Measurements from ENCODE around the gene CCDC106. TPM values are rescaled to one million over a fixed set of nuclear protein-coding genes. Genes with fewer than 3 reads are reported as not detected.

CCDC106 gene
- total RNA-seq, 1 donor: 1.9 TPM

DNA sequence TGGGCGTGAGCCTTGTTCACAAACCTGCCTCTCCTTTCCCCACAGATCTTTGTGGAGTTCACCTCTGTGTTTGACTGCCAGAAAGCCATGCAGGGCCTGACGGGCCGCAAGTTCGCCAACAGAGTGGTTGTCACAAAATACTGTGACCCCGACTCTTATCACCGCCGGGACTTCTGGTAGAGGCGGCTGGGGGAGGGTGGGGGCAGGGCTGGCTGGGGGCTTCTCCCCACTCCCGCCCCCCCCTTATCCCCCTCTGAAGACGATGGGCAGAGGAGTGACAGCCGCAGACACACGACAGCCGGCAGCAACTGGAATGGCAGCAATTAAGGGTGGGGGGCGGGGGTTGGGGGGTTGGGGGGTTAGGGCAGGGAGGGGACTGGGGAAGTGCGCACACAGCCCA is 25.9 kb downstream of the CCDC106 start:
- Histone ChIP-seq H3K9me3 (ENCODE audit: low read depth, low read length) (no peaks in the 10 kb centered on the region), H3K4me3 (ENCODE audit: low read length) (no peak overlapping the region), H3K4me1 (ENCODE audit: insufficient read depth, low read length) (peaks cover 41% of the 10 kb centered on the region), H3K27me3 (ENCODE audit: insufficient read depth, low read length) (no peaks in the 10 kb centered on the region)

DNA sequence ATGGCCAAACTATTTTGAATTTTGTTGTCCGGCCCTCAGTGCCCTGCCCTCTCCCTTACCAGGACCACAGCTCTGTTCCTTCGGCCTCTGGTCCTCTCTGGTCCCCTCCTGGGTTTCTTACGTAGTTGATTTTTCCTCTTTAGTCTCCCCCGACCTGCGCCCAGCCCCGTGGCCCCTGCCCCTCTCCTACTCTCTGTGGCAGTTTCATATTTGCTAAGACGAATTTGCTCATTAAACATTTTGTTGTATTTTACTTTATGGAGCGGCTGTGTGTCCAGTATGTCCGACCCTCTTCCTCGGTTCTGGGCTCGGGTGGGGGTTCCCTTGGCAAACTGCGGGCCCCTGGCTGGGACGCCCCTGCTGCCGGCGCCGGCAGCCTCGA is 26.4 kb downstream of the CCDC106 start:
- Histone ChIP-seq H3K27me3 (ENCODE audit: insufficient read depth, low read length) (no peaks in the 10 kb centered on the region), H3K4me3 (ENCODE audit: low read length) (peak overlapping the region; percentile 92), H3K9me3 (ENCODE audit: low read depth, low read length) (no peaks in the 10 kb centered on the region), H3K4me1 (ENCODE audit: insufficient read depth, low read length) (peaks cover 47% of the 10 kb centered on the region)

DNA sequence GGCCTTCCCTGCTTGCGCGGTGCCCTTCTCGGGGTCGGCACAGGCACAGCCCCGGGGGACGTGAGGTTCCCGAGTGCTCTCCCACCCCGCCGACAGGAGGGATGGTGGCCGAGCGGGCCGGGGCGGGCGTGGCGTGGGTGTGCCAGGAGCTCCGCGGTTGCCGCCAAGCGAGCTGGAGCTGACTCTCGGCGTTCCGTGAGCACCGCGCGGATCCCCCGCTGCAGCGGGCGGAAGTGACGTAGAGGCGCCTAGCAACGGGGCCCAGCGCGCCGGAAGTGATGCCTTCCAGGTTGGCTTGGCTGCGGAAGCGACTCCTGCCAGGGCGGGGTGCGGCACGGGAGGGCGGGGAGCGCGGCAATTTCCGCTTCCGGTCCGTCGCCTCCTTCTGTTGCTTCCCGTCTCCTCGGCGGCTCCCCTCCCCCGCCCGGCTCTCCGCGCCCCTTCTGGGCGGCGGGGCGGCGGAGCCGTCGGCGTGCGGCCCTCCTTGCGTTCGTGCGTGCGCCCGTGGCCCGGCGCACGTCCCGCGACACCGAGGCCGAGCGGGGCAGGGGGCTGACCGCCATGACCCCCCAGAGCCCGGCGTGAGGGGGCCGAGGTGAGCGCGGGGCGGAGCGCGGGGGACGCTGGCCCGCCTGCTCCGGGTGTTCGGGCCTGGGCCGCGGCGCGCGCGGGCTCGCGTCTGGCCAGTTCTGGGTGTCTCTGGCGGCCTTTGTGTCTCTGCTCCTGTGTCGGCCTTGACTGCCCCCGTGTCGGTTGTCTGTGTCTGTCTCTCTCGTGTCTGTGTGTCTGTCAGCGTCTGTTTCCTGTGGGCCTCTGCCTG is 27.0 kb downstream of the CCDC106 start, which contains the start of gene EPN1:
TSS of gene EPN1 (plus strand) at position 386 of the 820 bp plus-strand sequence. CDS start 3,402 bp downstream, outside the sequence.
- no peaks in the 10 kb centered on the region for H3K9me3 ChIP-seq (ENCODE audit: low read depth, low read length)
- no peaks in the 10 kb centered on the region for H3K27me3 ChIP-seq (ENCODE audit: insufficient read depth, low read length)
- peaks cover 53% of the 10 kb centered on the region for H3K4me1 ChIP-seq (ENCODE audit: insufficient read depth, low read length)
- peak within 1 kb of the TSS; percentile 92 for H3K4me3 ChIP-seq (ENCODE audit: low read length)

DNA sequence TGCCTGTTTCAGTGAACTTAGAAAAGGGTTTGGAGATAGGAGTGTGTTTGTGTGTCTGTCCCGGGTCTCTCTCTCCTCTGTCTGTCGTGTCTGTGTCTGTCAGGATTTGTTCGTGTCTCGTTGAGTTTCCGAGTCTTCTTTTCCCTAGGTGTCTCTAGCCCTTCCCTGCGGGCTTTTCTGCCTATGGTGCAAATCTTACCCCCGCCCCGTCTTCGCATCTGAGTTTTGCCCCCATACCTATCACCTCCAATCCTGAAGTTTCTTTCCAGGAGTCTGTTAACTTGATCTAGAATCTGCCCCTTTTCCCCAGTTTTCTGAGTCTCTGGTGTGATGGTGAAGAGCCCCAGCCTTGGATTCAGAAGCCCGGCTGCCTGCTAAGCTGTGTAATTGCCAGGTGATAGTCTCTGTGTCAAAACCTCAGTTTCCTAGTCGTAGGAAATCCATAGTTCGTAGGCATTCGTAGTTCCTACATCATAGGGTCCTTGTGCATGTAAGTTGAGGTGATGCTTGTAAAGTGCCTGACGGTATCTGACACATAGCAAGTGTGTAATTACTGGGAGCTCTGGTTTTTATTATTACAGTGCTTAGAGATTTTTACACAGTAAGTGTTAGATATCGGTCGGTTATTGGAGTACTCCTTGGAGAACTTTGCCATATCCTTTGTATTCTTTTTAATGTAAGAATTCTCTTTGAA is 27.8 kb downstream of the CCDC106 start:
- Histone ChIP-seq H3K27me3 (ENCODE audit: insufficient read depth, low read length) (no peaks in the 10 kb centered on the region), H3K4me1 (ENCODE audit: insufficient read depth, low read length) (peaks cover 58% of the 10 kb centered on the region)

DNA sequence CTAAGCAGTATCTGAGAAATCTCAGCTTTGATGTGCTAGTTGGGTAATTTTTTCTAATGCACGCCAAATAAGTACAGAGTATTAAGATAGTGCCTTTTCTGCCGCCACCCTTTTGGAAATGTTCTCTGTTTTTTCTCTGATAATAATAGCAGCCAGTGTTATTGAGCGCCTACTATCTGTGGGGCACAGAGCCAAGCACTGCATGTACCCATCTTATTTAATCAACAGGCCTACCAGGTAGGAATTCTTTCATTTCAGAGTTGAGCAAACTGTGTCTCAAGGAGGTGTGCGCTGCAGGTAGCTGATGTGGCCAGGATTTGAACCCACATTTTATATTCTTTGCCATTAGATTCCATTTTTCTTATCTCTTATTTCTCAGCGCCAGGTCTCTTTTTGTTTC is 28.4 kb downstream of the CCDC106 start:
- Histone ChIP-seq H3K27me3 (ENCODE audit: insufficient read depth, low read length) (no peaks in the 10 kb centered on the region), H3K4me1 (ENCODE audit: insufficient read depth, low read length) (peaks cover 58% of the 10 kb centered on the region), H3K9me3 (ENCODE audit: low read depth, low read length) (no peaks in the 10 kb centered on the region), H3K4me3 (ENCODE audit: low read length) (no peak overlapping the region)

More for the DNA sequence above, 27.8 kb downstream of the CCDC106 start:
- Histone ChIP-seq H3K4me3 (ENCODE audit: low read length) (peak overlapping the region; percentile 92), H3K9me3 (ENCODE audit: low read depth, low read length) (no peaks in the 10 kb centered on the region)

DNA sequence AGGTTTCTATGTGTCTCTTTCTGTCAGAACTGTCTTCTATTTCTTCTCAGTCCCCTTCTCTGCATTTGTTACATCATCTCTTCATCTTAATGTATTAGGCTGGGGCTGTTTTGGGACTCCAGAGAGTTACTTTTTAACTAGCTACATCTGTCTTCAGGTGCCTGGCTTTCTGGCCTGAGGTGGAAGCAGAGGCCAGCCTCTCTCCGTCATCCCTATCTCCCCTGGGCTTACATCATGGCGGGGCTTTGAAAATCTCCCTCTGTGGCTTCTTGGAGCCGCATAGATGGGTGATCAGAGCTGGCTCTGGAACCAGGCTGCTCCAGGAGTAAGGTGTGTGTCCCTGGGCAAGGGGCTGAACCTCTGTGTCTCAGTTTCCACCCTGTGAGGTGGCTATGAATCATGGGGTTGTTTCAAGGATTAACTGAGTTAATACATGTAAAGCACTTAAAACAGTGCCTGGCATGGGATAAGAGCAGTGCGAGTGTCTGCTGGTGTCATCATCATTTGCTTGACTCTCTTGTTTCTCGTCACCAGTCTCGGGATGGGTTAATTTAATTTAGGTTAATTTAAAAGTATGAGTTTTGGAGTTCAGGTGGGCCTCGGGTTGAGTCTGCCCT is 29.0 kb downstream of the CCDC106 start:
- H3K27me3 ChIP-seq (ENCODE audit: insufficient read depth, low read length): no peaks in the 10 kb centered on the region
- no peaks in the 10 kb centered on the region for H3K9me3 ChIP-seq (ENCODE audit: low read depth, low read length)
- no peak overlapping the region for H3K4me3 ChIP-seq (ENCODE audit: low read length)
- H3K4me1 ChIP-seq (ENCODE audit: insufficient read depth, low read length): peaks cover 58% of the 10 kb centered on the region

DNA sequence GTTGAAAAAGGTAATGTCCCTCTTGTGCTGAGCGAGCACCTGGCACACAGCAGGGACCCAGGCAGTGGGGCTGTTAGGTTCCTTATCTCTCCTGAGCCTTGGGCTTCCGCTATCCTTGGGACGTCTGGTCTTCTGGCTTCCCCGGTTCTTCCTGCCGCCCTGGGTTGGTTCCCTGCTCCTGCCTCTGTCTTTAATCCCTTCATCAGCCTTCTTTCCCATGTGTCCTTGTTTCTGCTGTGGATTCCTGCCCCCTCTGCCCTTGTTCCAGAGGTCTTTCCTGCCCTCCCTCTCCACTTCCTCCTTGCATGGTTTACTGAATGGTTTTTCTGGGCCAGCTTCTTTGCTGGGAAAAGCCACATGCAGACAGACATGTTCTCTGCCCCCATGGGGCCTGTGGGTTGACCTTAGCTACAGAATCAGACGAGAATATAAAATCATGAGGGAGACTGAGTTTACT is 29.6 kb downstream of the CCDC106 start:
- Histone ChIP-seq H3K27me3 (ENCODE audit: insufficient read depth, low read length) (no peaks in the 10 kb centered on the region), H3K4me1 (ENCODE audit: insufficient read depth, low read length) (peaks cover 58% of the 10 kb centered on the region), H3K4me3 (ENCODE audit: low read length) (no peak overlapping the region), H3K9me3 (ENCODE audit: low read depth, low read length) (no peaks in the 10 kb centered on the region)

DNA sequence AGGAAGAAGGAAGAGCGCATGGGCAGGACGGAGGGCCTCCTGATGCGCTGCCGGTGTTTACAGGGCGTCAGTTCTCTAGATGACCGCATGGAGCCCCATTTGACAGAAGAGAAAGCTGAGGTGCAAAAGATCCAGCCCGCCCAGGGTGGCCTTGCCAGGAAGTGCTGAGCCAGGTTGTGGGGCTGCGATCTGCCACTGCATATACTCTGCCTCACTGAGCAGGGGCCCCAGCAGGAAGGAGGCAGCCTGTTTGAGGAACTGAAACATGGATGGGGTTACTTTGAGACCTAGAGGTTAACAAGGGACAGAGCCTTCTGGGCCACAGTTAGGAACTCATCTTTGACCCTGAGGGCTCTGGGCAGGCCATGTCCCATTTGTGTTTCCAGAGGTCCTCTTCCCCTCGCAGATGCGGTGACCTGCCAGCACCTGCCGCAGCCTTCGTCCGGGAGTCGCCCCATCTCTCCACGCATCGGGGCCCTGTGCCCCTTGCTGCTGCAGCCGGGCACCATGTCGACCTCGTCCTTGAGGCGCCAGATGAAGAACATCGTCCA is 30.2 kb downstream of the CCDC106 start:
- Histone ChIP-seq H3K4me3 (ENCODE audit: low read length) (no peak overlapping the region), H3K9me3 (ENCODE audit: low read depth, low read length) (no peaks in the 10 kb centered on the region), H3K27me3 (ENCODE audit: insufficient read depth, low read length) (no peaks in the 10 kb centered on the region), H3K4me1 (ENCODE audit: insufficient read depth, low read length) (peaks cover 58% of the 10 kb centered on the region)

DNA sequence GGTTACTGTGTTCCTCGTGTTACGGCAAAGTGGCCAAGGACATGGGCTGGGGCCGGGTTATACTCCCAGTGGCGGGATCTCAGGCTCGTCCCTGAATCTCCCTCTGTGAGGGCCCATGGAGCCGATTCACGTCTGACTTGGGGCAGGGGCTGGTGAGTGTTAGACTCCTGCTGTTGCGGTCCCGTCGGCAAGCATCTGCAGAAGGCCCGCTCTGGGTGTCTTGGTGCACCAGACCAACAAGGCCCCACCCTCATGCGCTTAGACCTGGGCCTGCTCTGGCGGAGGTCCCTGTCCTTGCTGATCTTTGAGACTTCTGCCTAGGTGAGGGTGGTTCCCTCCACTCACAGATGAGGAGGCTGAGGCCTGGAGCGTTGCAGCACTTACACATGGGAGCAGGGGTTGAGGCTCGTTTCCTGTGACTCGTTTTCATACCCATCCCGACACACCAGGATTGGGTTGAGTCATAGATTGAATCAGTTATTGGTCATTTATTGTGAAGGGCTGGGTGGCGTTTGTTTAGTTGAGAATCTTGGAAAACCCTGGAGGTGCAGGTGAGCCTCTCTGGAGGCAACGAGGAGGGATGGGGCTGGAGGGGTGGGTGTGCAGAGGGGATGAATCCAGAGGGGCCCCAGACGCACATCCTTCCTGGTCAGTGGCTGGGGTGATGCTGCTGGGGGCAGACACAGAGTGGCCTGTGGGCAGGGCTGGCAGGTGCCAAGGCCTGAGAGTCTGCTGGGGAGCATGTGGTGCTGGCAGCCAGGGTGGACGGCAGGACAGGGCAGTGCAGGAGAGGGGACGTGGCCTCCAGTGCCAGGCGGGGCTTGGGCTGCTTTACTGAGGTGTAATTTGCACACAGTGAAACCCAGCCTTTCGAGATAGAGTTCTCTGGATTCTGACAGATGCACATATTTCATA is 31.6 kb downstream of the CCDC106 start:
- no peak overlapping the region for H3K4me3 ChIP-seq (ENCODE audit: low read length)
- no peaks in the 10 kb centered on the region for H3K9me3 ChIP-seq (ENCODE audit: low read depth, low read length)
- H3K4me1 ChIP-seq (ENCODE audit: insufficient read depth, low read length): peaks cover 53% of the 10 kb centered on the region
- H3K27me3 ChIP-seq (ENCODE audit: insufficient read depth, low read length): no peaks in the 10 kb centered on the region

DNA sequence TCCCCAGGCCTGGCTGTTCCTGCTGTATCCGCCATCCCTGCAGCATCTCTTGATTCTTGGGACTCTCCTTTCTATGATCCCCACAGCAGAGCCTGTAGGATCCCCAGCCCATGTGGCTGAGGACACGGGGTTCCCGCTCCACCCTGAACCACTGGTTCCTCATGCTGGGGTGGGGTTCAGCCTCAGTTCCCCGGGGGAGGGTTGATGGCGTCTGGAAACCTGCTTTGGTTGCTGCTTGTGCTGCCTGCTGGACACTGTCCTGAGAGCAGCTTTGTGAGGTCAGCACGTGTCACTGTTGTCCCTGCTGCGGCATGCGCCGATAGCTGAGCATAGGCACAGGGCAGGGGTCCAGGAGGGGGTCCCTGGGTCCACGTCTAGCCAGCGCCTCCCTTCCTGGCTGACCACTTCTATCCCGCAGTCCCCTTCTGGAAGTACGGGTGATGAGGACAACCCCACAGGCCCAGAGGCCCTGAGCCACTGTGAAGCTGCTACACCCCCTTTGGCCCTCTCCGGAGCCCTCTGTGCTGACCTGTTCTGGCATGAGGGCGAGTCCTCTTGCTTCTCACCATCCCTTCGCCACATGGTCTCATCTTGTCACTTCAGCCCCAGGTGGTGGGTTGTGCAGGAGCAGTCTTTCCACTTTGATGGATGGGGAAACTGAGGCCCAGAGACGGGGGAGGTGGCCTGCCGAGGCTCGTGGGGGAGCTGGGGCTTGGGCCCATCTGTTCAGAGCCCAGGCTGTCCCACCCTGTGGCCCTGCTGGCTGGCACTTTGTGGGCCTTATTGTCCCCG is 32.5 kb downstream of the CCDC106 start:
- Histone ChIP-seq H3K9me3 (ENCODE audit: low read depth, low read length) (no peaks in the 10 kb centered on the region), H3K4me3 (ENCODE audit: low read length) (no peak overlapping the region), H3K27me3 (ENCODE audit: insufficient read depth, low read length) (no peaks in the 10 kb centered on the region), H3K4me1 (ENCODE audit: insufficient read depth, low read length) (peaks cover 50% of the 10 kb centered on the region)

DNA sequence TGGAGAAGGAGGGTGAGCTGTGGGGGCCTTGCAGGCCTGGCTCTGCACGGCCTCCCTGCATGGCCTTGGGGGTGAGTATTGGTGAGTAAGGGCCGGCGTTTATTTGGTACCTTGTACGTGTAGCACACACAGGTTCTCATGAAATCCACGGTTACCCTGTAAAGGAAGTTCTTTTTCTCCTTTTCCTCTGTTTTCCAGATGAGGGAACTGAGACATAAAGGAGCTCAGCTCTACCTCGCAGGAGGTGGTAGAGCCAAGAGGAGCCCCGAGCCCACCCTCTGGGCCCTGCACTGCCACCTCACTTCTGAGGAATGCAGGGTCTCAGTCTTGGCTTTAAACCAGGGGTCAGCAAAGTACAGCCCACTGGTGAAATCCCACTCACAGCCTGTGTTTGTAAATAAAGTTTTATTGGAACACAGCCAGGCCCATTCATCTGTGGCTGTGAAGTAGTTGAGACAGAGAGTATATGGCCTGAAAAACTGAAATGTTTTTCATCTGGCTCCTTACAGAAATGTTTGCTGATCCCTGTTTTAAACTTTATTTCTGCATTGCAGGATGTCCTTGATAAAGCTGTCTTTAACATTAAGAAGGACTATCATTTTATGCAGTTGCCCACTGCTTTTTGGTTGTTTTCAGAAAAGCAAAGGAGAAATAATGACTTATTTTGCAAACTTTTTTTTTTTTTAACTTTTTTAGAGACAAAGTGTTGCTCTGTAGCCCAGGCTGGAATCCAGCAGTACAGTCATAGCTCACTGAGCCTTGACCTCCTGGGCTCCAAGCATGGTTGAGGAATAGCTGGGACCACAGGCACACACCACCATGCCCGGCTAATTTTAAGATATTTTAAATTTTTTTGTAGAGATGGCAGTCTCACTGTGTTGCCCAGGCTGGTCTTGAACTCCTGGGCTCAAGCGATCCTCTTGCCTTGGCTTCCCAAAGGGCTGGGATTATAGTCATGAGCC is 33.4 kb downstream of the CCDC106 start:
- H3K9me3 ChIP-seq (ENCODE audit: low read depth, low read length): no peaks in the 10 kb centered on the region
- H3K4me3 ChIP-seq (ENCODE audit: low read length): no peak overlapping the region
- H3K27me3 ChIP-seq (ENCODE audit: insufficient read depth, low read length): no peaks in the 10 kb centered on the region
- peaks cover 41% of the 10 kb centered on the region for H3K4me1 ChIP-seq (ENCODE audit: insufficient read depth, low read length)

DNA sequence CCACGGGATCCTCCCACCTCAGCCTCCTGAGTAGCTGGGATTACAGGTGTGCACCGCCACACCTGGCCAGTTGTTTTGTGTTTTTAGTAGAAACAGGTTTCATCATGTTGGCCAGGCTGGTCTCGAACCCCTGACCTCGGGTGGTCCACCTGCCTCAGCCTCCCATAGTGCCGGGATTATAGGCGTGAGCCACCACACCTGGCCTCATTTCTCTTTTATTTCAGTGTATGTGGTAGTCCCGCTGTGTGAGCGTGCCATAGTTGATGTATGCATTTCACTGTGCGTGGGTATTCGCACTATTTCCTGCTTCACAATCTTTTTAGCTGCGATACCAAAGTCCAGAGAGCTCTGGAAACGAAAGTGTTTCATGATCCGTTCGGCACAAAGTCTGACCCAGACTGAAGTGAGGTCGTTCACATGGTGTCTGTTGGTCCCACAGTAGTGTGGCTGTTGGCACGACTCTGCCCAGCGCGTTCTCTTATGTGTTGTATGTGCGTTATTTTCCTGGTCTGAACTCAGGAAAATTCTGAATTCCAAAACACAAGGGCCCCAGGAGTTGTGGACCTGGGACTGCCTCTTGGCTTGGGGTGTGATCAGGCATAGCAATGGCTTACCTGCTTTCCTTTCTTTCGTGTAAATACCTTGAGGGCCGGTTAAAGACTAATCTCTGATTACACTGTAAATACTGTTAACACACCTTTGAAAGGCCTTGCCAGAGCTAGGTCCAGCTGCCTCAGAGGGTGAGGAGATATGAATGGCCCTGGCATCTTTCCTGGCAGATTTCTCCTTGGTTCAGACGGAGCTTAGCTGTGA is 35.6 kb downstream of the CCDC106 start:
- H3K4me3 ChIP-seq (ENCODE audit: low read length): no peak overlapping the region
- H3K9me3 ChIP-seq (ENCODE audit: low read depth, low read length): no peaks in the 10 kb centered on the region
- no peaks in the 10 kb centered on the region for H3K27me3 ChIP-seq (ENCODE audit: insufficient read depth, low read length)
- peaks cover 19% of the 10 kb centered on the region for H3K4me1 ChIP-seq (ENCODE audit: insufficient read depth, low read length)
